Ishikawa (cell line): ENCODE measurements around the gene XXYLT1.

Experiments used
- EP300 ChIP-seq: IDR thresholded peaks from 2 replicates; pipeline ENCODE4 v1.6.1; 2012; ENCODE audit warnings: borderline replicate concordance
- RAD21 ChIP-seq: IDR thresholded peaks from 2 replicates; pipeline ENCODE4 v1.6.1; 2012; ENCODE audit warnings: low read depth
- YY1 ChIP-seq: IDR thresholded peaks from 2 replicates; pipeline ENCODE4 v1.6.1; 2012; ENCODE audit warnings: low read depth
- TF ChIP-seq, protein P1 (sequence below): IDR thresholded peaks from 2 replicates; pipeline ENCODE4 v1.6.1; 2012

DNA sequence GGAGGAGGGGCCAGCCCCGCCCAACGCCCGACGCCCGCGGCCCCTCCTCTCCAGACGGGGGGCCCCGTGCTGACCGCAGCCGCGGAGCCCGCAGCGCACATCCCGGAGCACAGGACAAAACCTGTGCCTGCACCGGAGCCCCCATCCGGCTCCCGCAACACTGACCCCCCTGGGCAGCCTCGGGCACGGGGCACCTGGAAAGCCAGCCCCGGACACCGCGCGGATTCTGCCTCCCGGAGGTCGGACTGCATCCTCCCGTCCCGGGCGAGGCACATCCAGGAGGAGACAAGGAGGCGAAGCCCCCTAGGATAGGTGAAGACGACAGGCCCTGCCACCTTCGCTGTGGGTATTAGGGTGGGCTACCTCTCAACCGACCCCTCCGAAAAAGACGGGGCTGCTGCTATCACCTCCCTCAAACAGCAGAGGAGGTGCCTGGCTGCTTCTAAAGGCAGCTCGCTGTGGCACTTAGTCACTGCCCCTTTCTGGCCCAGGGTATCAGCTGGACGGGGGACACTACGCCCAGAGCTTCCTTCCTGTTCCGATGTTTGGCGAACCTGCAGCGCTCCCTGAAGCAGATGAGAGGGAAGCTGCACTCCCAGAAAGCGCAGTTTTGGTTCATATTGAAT lies 10.6 kb downstream of the XXYLT1 start:
- TF ChIP-seq RAD21 (no peak), EP300 (no peak), YY1 (no peak)
- TF ChIP-seq, protein P1, sequence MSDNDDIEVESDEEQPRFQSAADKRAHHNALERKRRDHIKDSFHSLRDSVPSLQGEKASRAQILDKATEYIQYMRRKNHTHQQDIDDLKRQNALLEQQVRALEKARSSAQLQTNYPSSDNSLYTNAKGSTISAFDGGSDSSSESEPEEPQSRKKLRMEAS = 0 out of 2 replicates have a peak, but pooled peaks have one; percentile 4
